BLaER1 (cell line): ENCODE measurements around the gene RNF213.

Source experiments
- H3K27ac ChIP-seq: shearing (Covaris generic); formaldehyde crosslinking; 2 replicates; pipeline ENCODE4 v1.8.1; 2022
- H3K27me3 ChIP-seq: shearing (Covaris generic); formaldehyde crosslinking; 2 replicates; pipeline ENCODE4 v1.8.1; 2022
- H3K36me3 ChIP-seq: shearing (Covaris generic); formaldehyde crosslinking; 2 replicates; pipeline ENCODE4 v1.8.1; 2022
- H3K4me1 ChIP-seq: shearing (Covaris generic); formaldehyde crosslinking; 2 replicates; pipeline ENCODE4 v1.8.1; 2022
- H3K4me2 ChIP-seq: shearing (Covaris generic); formaldehyde crosslinking; 2 replicates; pipeline ENCODE4 v1.8.1; 2022
- H3K4me3 ChIP-seq: shearing (Covaris generic); formaldehyde crosslinking; 2 replicates; pipeline ENCODE4 v1.8.1; 2022
- H3K9ac ChIP-seq: shearing (Covaris generic); formaldehyde crosslinking; 2 replicates; pipeline ENCODE4 v1.8.1; 2022
- H3K9me3 ChIP-seq: shearing (Covaris generic); formaldehyde crosslinking; 2 replicates; pipeline ENCODE4 v1.8.1; 2022
- H4K20me1 ChIP-seq: shearing (Covaris generic); formaldehyde crosslinking; 2 replicates; pipeline ENCODE4 v1.8.1; 2022
- Cebpa-rat ChIP-seq: shearing (Covaris generic); IDR thresholded peaks from 2 replicates; pipeline ENCODE4 v1.8.1; 2022

RNF213 gene

GRCh38 chr17:80433916-80434666 lies 173.4 kb downstream of the RNF213 start:
- Histone ChIP-seq H3K9me3 (no peaks in the 10 kb centered on the region), H4K20me1 (peaks cover 9% of the 10 kb centered on the region), H3K9ac (no peak overlapping the region), H3K4me2 (no peak overlapping the region), H3K4me3 (no peak overlapping the region), H3K36me3 (no peaks in the 10 kb centered on the region), H3K4me1 (no peaks in the 10 kb centered on the region), H3K27me3 (no peaks in the 10 kb centered on the region), H3K27ac (no peak overlapping the region)
- no peak for TF ChIP-seq Cebpa-rat

GRCh38 chr17:80437532-80437931 lies 176.9 kb downstream of the RNF213 start:
- H3K9ac ChIP-seq = no peak overlapping the region
- H3K4me2 ChIP-seq = no peak overlapping the region
- H3K27me3 ChIP-seq = peaks cover 4% of the 10 kb centered on the region; the same call in 1 of the 2 replicates
- H3K27ac ChIP-seq = no peak overlapping the region
- H3K36me3 ChIP-seq = no peaks in the 10 kb centered on the region
- peaks cover 44% of the 10 kb centered on the region for H4K20me1 ChIP-seq
- TF ChIP-seq Cebpa-rat = no peak
- no peaks in the 10 kb centered on the region for H3K4me1 ChIP-seq
- no peak overlapping the region for H3K4me3 ChIP-seq
- no peaks in the 10 kb centered on the region for H3K9me3 ChIP-seq

GRCh38 chr17:80438806-80439205 lies 178.2 kb downstream of the RNF213 start:
- no peaks in the 10 kb centered on the region for H3K9me3 ChIP-seq
- no peaks in the 10 kb centered on the region for H3K4me1 ChIP-seq
- no peak overlapping the region for H3K4me3 ChIP-seq
- no peaks in the 10 kb centered on the region for H3K36me3 ChIP-seq
- H3K27ac ChIP-seq = no peak overlapping the region
- peaks cover 48% of the 10 kb centered on the region for H4K20me1 ChIP-seq
- no peak overlapping the region for H3K4me2 ChIP-seq
- H3K27me3 ChIP-seq = peaks cover 4% of the 10 kb centered on the region; the same call in 1 of the 2 replicates
- no peak for TF ChIP-seq Cebpa-rat
- no peak overlapping the region for H3K9ac ChIP-seq

GRCh38 chr17:80439499-80439898 lies 178.8 kb downstream of the RNF213 start:
- no peaks in the 10 kb centered on the region for H3K9me3 ChIP-seq
- H3K4me1 ChIP-seq = no peaks in the 10 kb centered on the region
- no peak overlapping the region for H3K9ac ChIP-seq
- H3K36me3 ChIP-seq = no peaks in the 10 kb centered on the region
- H3K4me2 ChIP-seq = no peak overlapping the region
- no peak overlapping the region for H3K4me3 ChIP-seq
- peaks cover 48% of the 10 kb centered on the region for H4K20me1 ChIP-seq
- no peak for TF ChIP-seq Cebpa-rat
- H3K27me3 ChIP-seq = peaks cover 7% of the 10 kb centered on the region; the same call in 1 of the 2 replicates
- no peak overlapping the region for H3K27ac ChIP-seq

GRCh38 chr17:80441133-80441578 lies 180.5 kb downstream of the RNF213 start:
- no peak overlapping the region for H3K27ac ChIP-seq
- no peaks in the 10 kb centered on the region for H3K4me1 ChIP-seq
- H3K36me3 ChIP-seq = no peaks in the 10 kb centered on the region
- H3K9me3 ChIP-seq = no peaks in the 10 kb centered on the region
- no peak overlapping the region for H3K9ac ChIP-seq
- peaks cover 63% of the 10 kb centered on the region for H4K20me1 ChIP-seq
- H3K4me2 ChIP-seq = no peak overlapping the region
- no peak overlapping the region for H3K4me3 ChIP-seq
- H3K27me3 ChIP-seq = peaks cover 10% of the 10 kb centered on the region; the same call in 1 of the 2 replicates
- no peak for TF ChIP-seq Cebpa-rat

GRCh38 chr17:80441598-80442322 lies 181.1 kb downstream of the RNF213 start:
- Histone ChIP-seq H3K4me1 (no peaks in the 10 kb centered on the region), H3K27ac (no peak overlapping the region), H3K36me3 (no peaks in the 10 kb centered on the region), H3K27me3 (peaks cover 10% of the 10 kb centered on the region; the same call in 1 of the 2 replicates), H3K4me3 (no peak overlapping the region), H3K4me2 (no peak overlapping the region), H4K20me1 (peaks cover 67% of the 10 kb centered on the region), H3K9ac (no peak overlapping the region), H3K9me3 (no peaks in the 10 kb centered on the region)
- no peak for TF ChIP-seq Cebpa-rat

GRCh38 chr17:80442323-80442659 lies 181.6 kb downstream of the RNF213 start:
- Histone ChIP-seq H3K9ac (no peak overlapping the region), H3K36me3 (no peaks in the 10 kb centered on the region), H3K4me1 (no peaks in the 10 kb centered on the region), H3K4me3 (no peak overlapping the region), H4K20me1 (peaks cover 67% of the 10 kb centered on the region), H3K27ac (no peak overlapping the region), H3K27me3 (peaks cover 10% of the 10 kb centered on the region; the same call in 1 of the 2 replicates), H3K9me3 (no peaks in the 10 kb centered on the region), H3K4me2 (no peak overlapping the region)
- TF ChIP-seq Cebpa-rat = no peak

GRCh38 chr17:80442764-80443163 lies 182.1 kb downstream of the RNF213 start:
- TF ChIP-seq Cebpa-rat = no peak

GRCh38 chr17:80443498-80443897 lies 182.8 kb downstream of the RNF213 start:
- Histone ChIP-seq H3K4me3 (no peak overlapping the region), H3K9me3 (no peaks in the 10 kb centered on the region), H4K20me1 (peaks cover 69% of the 10 kb centered on the region), H3K27ac (no peak overlapping the region), H3K4me2 (no peak overlapping the region), H3K9ac (no peak overlapping the region), H3K4me1 (no peaks in the 10 kb centered on the region), H3K27me3 (peaks cover 10% of the 10 kb centered on the region; the same call in 1 of the 2 replicates), H3K36me3 (no peaks in the 10 kb centered on the region)
- no peak for TF ChIP-seq Cebpa-rat

More at GRCh38 chr17:80442764-80443163, 182.1 kb downstream of the RNF213 start:
- peaks cover 10% of the 10 kb centered on the region; the same call in 1 of the 2 replicates for H3K27me3 ChIP-seq
- H3K36me3 ChIP-seq = no peaks in the 10 kb centered on the region
- H3K4me2 ChIP-seq = no peak overlapping the region
- H3K9ac ChIP-seq = no peak overlapping the region
- peaks cover 71% of the 10 kb centered on the region for H4K20me1 ChIP-seq
- no peak overlapping the region for H3K27ac ChIP-seq
- no peak overlapping the region for H3K4me3 ChIP-seq
- H3K9me3 ChIP-seq = no peaks in the 10 kb centered on the region
- no peaks in the 10 kb centered on the region for H3K4me1 ChIP-seq
